ENCODE data around the gene PPP4R4.
"Not testable (repeated sequence)": the region's sequence is repeated elsewhere in the genome, so short reads cannot be mapped to it uniquely, and the experiment has no call there.

The PPP4R4 gene

GRCh38 chr14:94181835-94182234 is 7.7 kb downstream of the PPP4R4 start:
- no peak for DNase-seq

GRCh38 chr14:94192536-94192935 is 18.4 kb downstream of the PPP4R4 start:
- no peak for DNase-seq

GRCh38 chr14:94193776-94194175 is 19.7 kb downstream of the PPP4R4 start:
- DNase-seq, result no peak

GRCh38 chr14:94196057-94196456 is 21.9 kb downstream of the PPP4R4 start:
- no peak for DNase-seq

- DNase-seq, result no peak
These were observed 29.5 kb downstream of the PPP4R4 start for GRCh38 chr14:94203473-94204210.

GRCh38 chr14:94213021-94213420 is 38.9 kb downstream of the PPP4R4 start:
- no peak for DNase-seq

- no peak for DNase-seq
These were observed 39.6 kb downstream of the PPP4R4 start for GRCh38 chr14:94213741-94214140.

- DNase-seq, result no peak
These were observed 43.0 kb downstream of the PPP4R4 start for GRCh38 chr14:94217116-94217515.

- not testable (repeated sequence) for DNase-seq
These were observed 44.2 kb downstream of the PPP4R4 start for GRCh38 chr14:94218198-94218886.

- no peak for DNase-seq
These were observed 49.9 kb downstream of the PPP4R4 start for GRCh38 chr14:94224040-94224439.

GRCh38 chr14:94225460-94226378 is 51.6 kb downstream of the PPP4R4 start:
- DNase-seq, result no peak

- no peak for DNase-seq
These were observed 52.9 kb downstream of the PPP4R4 start for GRCh38 chr14:94227029-94227428.

- DNase-seq, result no peak
These were observed 62.9 kb downstream of the PPP4R4 start for GRCh38 chr14:94237046-94237445.

- DNase-seq, result no peak
These were observed 63.9 kb downstream of the PPP4R4 start for GRCh38 chr14:94237983-94238382.

- DNase-seq, result no peak
These were observed 65.3 kb downstream of the PPP4R4 start for GRCh38 chr14:94239406-94239805.

- no peak for DNase-seq
These were observed 70.1 kb downstream of the PPP4R4 start for GRCh38 chr14:94244182-94244581.

GRCh38 chr14:94264195-94264594 is 90.1 kb downstream of the PPP4R4 start:
- not testable (repeated sequence) for DNase-seq

- no peak for DNase-seq
These were observed 93.2 kb downstream of the PPP4R4 start for GRCh38 chr14:94267352-94267751.

GRCh38 chr14:94268582-94268981 is 94.5 kb downstream of the PPP4R4 start:
- not testable (repeated sequence) for DNase-seq

- no peak for DNase-seq
These were observed 95.0 kb downstream of the PPP4R4 start for GRCh38 chr14:94269156-94269555.

- not testable (repeated sequence) for DNase-seq
These were observed 102.9 kb downstream of the PPP4R4 start for GRCh38 chr14:94276898-94277561.

- DNase-seq, result no peak
These were observed 104.6 kb downstream of the PPP4R4 start for GRCh38 chr14:94278731-94279130.
